ENCODE results near the gene C3orf18. TPM values are rescaled to one million over a fixed set of nuclear protein-coding genes. Genes with fewer than 3 reads are reported as not detected.
"Not testable (repeated sequence)": the region's sequence is repeated elsewhere in the genome, so short reads cannot be mapped to it uniquely, and the experiment has no call there.

The C3orf18 gene
- total RNA-seq, 1 donor from 2014 or later, result 7.2 TPM

GRCh38 chr3:50516440-50516871, 51.1 kb downstream of the C3orf18 start:
- no peaks in the 10 kb centered on the region for H3K79me2 ChIP-seq (ENCODE audit: insufficient read depth, low read length)
- Mint-ChIP-seq H3K27me3 (ENCODE audit: low read depth, unreplicated experiment) (peaks cover 60% of the 10 kb centered on the region), H3K9me3 (ENCODE audit: unreplicated experiment) (no peaks in the 10 kb centered on the region), H3K27ac (ENCODE audit: unreplicated experiment) (peak overlapping the region; percentile 58), H3K4me3 (ENCODE audit: unreplicated experiment) (no peak overlapping the region), H3K36me3 (ENCODE audit: low read depth, unreplicated experiment) (no peaks in the 10 kb centered on the region), H3K4me1 (ENCODE audit: low read depth, unreplicated experiment) (peaks cover 12% of the 10 kb centered on the region)
- H3K36me3 ChIP-seq (ENCODE audit: insufficient read depth, low read length), result no peaks in the 10 kb centered on the region
- no peaks in the 10 kb centered on the region for H3K4me1 ChIP-seq (ENCODE audit: insufficient read depth, low read length)
- FAIRE-seq (no peak), DNase-seq (ENCODE audit: low read depth) (no peak)
- H3K9ac ChIP-seq (ENCODE audit: low read length), result no peak overlapping the region
- H3K27ac ChIP-seq (ENCODE audit: low read depth, low read length), result no peak overlapping the region
- no peak overlapping the region for H3K4me3 ChIP-seq (ENCODE audit: insufficient read depth, low read depth, low read length)
- TF ChIP-seq EZH2 (IDR thresholded peaks at IDR 0.05; ENCODE audit: insufficient read depth, low read length), result no peak
- no peak for TF ChIP-seq CTCF (IDR thresholded peaks at IDR 0.05; ENCODE audit: insufficient read depth, low read depth, low read length)
- peak overlapping the region; percentile 9 for H2AFZ ChIP-seq (ENCODE audit: low read depth, low read length)
- H3K9me3 ChIP-seq (ENCODE audit: insufficient read depth, low read depth, low read length), result no peaks in the 10 kb centered on the region
- peak overlapping the region; percentile 55 for H3K4me2 ChIP-seq (ENCODE audit: low read length)
- H3K27me3 ChIP-seq (ENCODE audit: insufficient read depth, low read length), result peaks cover 13% of the 10 kb centered on the region
- H4K20me1 ChIP-seq (ENCODE audit: insufficient read depth, low read length), result no peaks in the 10 kb centered on the region

- no peak for TF ChIP-seq CTCF (IDR thresholded peaks at IDR 0.05; ENCODE audit: insufficient read depth, low read depth, low read length)
- TF ChIP-seq EZH2 (IDR thresholded peaks at IDR 0.05; ENCODE audit: insufficient read depth, low read length), result no peak
- no peaks in the 10 kb centered on the region for H3K36me3 ChIP-seq (ENCODE audit: insufficient read depth, low read length)
- peaks cover 62% of the 10 kb centered on the region for H3K27me3 Mint-ChIP-seq (ENCODE audit: low read depth, unreplicated experiment)
- peak overlapping the region; percentile 9 for H2AFZ ChIP-seq (ENCODE audit: low read depth, low read length)
- H3K4me3 Mint-ChIP-seq (ENCODE audit: unreplicated experiment), result no peak overlapping the region
- FAIRE-seq (no peak), DNase-seq (ENCODE audit: low read depth) (no peak)
- no peaks in the 10 kb centered on the region for H3K9me3 Mint-ChIP-seq (ENCODE audit: unreplicated experiment)
- no peaks in the 10 kb centered on the region for H3K79me2 ChIP-seq (ENCODE audit: insufficient read depth, low read length)
- H3K27ac Mint-ChIP-seq (ENCODE audit: unreplicated experiment), result peak overlapping the region; percentile 58
- peaks cover 12% of the 10 kb centered on the region for H3K27me3 ChIP-seq (ENCODE audit: insufficient read depth, low read length)
- no peaks in the 10 kb centered on the region for H3K36me3 Mint-ChIP-seq (ENCODE audit: low read depth, unreplicated experiment)
- H3K4me2 ChIP-seq (ENCODE audit: low read length), result peak overlapping the region; percentile 55
- no peak overlapping the region for H3K27ac ChIP-seq (ENCODE audit: low read depth, low read length)
- H3K9ac ChIP-seq (ENCODE audit: low read length), result no peak overlapping the region
- no peaks in the 10 kb centered on the region for H3K4me1 ChIP-seq (ENCODE audit: insufficient read depth, low read length)
- peaks cover 12% of the 10 kb centered on the region for H3K4me1 Mint-ChIP-seq (ENCODE audit: low read depth, unreplicated experiment)
- no peaks in the 10 kb centered on the region for H3K9me3 ChIP-seq (ENCODE audit: insufficient read depth, low read depth, low read length)
- H4K20me1 ChIP-seq (ENCODE audit: insufficient read depth, low read length), result no peaks in the 10 kb centered on the region
- no peak overlapping the region for H3K4me3 ChIP-seq (ENCODE audit: insufficient read depth, low read depth, low read length)
Observed at GRCh38 chr3:50515565-50516439, 51.7 kb downstream of the C3orf18 start.

GRCh38 chr3:50512908-50513307, 54.6 kb downstream of the C3orf18 start:
- H4K20me1 ChIP-seq (ENCODE audit: insufficient read depth, low read length); H3K9me3 ChIP-seq (ENCODE audit: insufficient read depth, low read depth, low read length); H3K36me3 Mint-ChIP-seq (ENCODE audit: low read depth, unreplicated experiment); H3K4me1 ChIP-seq (ENCODE audit: insufficient read depth, low read length); DNase-seq (ENCODE audit: low read depth); H3K4me2 ChIP-seq (ENCODE audit: low read length); FAIRE-seq; H2AFZ ChIP-seq (ENCODE audit: low read depth, low read length); H3K27ac ChIP-seq (ENCODE audit: low read depth, low read length); H3K9me3 Mint-ChIP-seq (ENCODE audit: unreplicated experiment); H3K4me3 ChIP-seq (ENCODE audit: insufficient read depth, low read depth, low read length); H3K9ac ChIP-seq (ENCODE audit: low read length); H3K36me3 ChIP-seq (ENCODE audit: insufficient read depth, low read length); H3K79me2 ChIP-seq (ENCODE audit: insufficient read depth, low read length); H3K4me3 Mint-ChIP-seq (ENCODE audit: unreplicated experiment); H3K27ac Mint-ChIP-seq (ENCODE audit: unreplicated experiment): not testable (repeated sequence)
- peaks cover 67% of the 10 kb centered on the region for H3K27me3 Mint-ChIP-seq (ENCODE audit: low read depth, unreplicated experiment)
- peaks cover 12% of the 10 kb centered on the region for H3K4me1 Mint-ChIP-seq (ENCODE audit: low read depth, unreplicated experiment)
- H3K27me3 ChIP-seq (ENCODE audit: insufficient read depth, low read length), result peaks cover 13% of the 10 kb centered on the region
